Stimulated activated CD4-positive, alpha-beta T cell treated with anti-CD3 and anti-CD28 coated beads, Interleukin-4, amount 100 ng/mL, for 24 hours (primary cell): ENCODE results near the gene ZNF407.

Source experiments
- DNase-seq: peaks from one replicate; pipeline ENCODE4 v3.0.0-alpha.2; 2020

The ZNF407 gene

DNA sequence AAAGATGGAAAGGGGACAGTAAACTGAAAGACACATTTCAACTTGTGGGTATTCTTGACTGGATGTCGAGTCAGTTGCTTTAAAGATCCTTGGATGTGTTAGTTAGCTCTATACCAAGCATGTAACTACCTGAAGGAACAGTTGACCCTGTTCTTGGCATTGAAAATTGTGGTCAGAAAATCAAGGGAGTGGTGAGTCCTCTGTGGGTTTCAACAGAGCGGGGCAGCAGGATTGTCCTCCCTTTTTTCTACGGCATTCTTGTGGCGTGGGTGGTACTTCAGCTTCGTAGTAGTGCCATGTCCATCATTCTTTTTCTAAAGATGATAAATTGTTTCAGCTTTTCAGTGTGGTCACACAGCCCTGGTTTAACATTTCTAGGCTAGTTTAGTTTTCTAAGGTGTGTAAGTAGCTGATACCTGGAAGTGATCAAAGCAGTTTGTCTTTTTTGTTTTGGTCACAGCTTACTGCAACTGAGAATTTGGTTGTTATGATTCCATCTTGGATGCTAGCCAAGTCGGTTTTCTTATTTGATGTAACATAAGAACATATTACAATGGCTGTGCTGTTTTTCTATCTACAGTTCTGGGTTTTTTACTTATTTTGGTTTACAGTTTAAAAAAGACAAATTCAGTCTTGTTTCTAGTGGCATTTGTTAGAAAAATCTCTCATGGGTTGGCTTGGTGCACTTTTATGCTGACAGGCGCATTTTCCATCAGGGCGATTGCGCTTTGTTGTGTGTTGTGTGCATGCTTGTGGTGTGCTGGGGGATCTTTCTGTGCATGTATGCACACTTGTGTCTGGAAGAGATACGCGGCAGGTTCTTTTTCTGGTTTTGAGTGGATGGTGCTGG lies 84.7 kb downstream of the ZNF407 start:
- no peak for DNase-seq

DNA sequence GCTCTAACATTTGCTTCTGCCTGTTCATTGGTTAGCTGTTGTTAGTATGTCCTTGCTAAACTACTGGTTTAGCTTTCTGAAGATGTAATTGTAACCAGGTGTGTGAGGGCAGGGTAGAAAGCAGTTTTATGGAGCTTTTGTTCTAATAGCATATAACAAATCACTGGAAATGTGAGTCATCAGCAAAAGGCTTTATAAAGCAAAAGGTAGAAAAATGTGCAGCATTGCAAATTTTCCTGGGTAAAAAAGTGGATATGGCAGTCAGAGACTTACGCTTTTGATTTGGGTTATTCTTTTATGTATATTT lies 85.3 kb downstream of the ZNF407 start:
- no peak for DNase-seq

DNA sequence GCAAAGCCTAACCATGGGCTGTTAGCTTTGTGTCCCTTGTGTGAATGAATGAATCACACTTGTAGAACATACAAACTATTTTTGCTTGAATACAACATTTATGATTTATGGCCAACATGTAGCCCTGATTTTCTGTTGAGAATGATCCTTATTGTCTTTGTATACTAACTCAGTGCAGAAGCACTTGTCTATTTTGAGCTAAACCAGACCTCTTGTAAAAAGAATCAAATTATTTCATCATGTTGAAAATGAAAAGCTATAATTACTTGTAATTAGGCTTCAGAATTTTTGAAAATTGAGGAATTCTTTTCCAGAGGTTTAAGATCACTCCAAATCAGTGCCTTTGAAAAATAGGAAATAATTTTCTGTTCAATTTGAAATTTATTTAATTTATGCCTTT lies 85.9 kb downstream of the ZNF407 start:
- DNase-seq, result no peak

DNA sequence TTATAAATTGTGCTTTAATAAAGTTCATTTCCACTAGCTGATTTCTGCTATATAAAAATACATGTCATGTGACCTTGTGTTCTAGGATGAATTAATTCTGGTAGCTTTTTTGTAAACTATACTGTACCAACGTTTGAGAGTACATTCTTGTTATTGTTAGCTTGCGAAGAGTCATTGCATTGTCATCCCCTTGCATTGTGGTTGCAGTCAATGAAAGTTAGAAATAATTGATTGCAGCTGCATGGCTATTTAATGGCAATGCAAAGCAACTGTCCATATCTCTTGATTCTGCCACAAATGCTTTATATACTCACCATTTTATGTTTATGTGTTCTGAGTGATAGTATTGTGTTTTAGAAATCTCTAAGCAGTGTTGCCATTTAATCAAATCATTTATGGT lies 91.6 kb downstream of the ZNF407 start:
- no peak for DNase-seq

DNA sequence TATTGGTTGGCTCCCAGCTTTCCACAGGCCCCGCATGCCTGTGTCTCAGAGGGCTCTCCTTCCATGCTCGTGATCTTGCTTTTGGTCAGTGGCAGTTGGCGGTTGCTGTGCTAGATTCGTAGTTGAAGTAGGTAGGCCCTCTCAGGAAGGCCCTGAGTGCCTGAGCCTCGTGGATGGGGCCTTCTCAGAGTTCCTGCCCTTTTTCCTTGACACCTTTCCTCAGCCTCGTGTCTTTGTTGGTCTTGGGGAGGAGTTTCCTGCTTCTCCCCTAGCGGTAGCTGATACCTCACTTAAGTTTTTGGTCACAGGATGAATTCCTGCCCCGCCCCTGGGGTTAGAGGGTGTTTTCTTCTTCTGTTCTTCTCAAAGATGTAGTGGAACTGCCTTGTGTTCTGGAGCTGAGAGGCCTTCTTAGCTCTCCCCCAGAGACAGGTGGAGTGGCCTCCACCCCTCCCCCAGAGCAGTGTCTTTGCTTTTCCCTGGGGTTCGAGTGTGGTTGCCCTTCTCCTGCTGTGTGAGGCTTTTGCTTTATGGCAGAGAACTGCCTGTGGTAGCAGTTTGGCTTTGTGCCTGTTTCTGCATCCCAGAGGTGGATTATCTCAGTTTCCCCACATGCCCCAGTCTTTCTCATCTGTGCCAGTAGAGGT lies 94.8 kb downstream of the ZNF407 start:
- DNase-seq, result no peak

DNA sequence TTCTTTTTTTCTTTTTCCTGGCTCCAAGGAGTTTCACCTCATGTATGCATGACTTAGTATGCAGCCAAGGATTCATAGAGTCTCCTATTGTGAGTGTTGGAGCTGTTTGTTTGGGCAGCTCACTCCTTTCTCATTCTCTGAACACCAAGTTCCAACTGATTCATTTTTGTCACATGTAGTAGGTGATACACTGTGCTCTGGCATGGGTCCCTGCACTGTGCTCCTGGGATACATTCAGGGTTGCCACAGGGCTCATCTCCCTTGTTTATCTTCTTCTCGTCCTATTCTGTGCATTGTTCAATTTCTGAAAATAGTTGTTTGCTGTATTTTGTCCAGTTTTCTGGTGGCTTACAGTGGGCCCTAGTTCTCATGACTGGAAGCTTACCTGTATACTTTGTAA lies 96.8 kb downstream of the ZNF407 start:
- no peak for DNase-seq

DNA sequence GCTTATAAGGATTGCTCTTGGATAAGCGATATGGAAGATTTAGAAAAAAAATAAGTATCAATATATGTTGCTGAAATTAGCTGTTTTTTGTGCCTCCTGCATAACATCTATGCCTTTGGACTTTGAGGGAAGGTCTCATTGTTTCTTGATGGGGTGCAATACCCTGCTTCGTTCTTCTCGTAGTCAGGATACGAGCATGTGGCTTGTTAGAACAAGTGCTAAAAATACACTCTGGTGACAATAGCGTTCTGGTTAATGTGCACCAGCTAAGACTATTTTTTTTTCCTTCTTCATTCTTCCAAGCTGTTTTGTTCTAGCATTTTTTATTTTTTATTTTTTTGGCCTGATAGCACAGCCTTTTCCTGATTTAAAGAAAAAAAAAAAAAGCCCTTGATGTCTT lies 97.5 kb downstream of the ZNF407 start:
- no peak for DNase-seq

DNA sequence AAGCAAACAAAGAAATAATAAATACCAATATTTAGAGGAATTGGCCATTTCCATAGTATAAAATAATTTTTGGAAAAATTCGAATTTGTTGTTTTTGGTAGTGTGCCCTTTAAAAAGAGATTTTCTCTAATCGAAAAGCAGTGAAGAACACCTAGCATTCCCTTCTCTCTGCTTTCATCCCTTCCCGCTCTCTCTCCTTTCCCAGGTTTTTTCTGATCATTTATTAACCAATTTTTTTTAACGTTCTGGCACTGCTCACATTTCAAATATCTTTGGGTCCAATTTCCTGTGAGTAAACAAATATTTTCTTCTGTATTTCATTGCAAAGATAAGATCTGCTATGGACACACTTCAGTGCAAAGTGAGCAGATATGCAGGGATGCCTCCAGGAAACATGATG lies 101.2 kb downstream of the ZNF407 start:
- no peak for DNase-seq

DNA sequence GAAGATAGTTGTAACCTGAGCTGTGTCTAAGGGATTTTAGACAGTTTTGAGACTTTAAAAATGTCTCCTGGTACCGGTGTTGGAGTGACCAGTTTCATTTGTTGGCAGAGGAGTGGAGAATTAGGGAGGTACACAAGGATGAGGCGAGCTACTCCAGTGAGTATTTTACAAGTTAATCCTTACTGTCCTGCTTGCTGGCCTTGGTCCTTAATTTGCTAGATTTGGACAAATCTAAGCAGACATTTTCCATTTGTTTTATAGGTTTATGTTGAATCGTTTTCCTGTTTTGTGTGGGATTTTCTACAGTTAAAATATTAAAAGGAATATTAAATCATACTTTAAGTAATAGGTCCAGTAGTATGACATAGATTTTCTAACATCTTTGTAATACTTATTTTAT lies 101.8 kb downstream of the ZNF407 start:
- no peak for DNase-seq

DNA sequence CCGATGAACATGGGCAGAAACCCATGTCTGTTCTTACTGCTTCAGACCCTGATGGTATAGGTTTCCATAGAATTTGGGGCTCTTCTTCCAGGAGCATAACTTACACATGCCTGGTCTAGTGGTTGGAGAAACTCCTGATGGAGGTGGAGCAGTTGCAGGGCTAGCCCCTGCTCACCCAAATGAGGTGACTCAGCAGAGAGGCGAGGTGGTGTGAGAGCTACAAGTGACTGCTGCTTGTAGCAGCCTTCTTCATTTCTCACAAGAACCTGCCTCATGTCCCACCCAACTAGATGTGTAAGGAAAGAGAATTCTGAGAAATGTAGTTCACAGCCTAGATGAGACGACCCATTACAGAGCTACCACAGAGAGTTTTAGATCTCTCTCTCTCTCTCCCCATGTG lies 105.3 kb downstream of the ZNF407 start:
- DNase-seq, result no peak

DNA sequence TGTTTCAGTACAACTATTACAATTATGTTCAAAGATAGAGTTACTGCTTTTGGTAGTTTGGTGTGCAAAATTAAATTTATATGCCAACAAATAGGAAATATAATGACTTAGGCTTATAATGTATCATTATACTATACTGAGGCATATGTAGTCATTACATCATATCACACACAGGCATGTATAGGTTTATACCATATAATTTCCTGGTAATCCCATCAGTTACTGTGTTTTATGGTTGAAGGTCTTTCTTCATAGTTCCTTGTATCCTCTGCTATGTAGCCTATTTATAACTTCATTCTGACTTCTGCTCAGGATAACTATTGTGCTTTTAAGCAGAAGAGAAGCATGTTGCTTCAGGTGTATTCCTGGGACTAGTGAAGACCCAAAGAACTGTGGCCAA lies 110.5 kb downstream of the ZNF407 start:
- no peak for DNase-seq

DNA sequence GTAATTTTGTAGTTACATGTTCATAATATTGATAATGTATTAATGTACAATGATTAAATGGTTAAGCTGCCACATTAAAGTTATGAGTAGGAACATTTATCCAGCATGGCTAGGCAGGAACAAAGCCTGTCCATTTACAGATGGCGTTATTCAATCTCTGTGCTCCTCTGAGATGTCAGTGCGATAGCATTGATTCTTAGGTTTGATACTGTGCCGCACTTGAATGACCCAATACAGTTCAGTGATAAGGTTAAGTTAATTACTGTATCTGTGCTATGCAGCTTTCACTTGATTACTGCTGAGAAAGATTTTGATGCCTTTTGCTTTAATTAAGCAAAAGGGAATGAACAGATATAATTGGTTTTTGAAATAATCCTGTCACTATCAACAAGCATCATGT lies 111.8 kb downstream of the ZNF407 start:
- no peak for DNase-seq

DNA sequence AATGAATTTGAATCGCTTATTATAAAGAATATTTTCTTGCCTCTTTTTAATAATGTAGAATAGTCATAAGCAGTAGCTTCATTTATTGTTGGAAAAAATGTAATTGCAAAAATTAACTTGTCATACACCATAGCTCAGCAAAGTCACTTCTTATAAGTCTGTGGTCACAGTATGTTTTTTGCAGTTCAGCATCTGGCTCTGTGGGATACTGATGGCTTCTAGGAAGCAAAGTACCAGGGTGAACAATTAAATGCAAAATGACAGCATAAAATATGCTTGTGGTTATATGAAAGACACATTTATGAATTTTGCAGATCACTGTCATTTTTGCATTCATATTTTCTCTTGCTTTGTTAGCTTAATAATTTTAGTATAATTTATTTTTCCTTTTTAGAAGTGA lies 116.5 kb downstream of the ZNF407 start:
- no peak for DNase-seq

DNA sequence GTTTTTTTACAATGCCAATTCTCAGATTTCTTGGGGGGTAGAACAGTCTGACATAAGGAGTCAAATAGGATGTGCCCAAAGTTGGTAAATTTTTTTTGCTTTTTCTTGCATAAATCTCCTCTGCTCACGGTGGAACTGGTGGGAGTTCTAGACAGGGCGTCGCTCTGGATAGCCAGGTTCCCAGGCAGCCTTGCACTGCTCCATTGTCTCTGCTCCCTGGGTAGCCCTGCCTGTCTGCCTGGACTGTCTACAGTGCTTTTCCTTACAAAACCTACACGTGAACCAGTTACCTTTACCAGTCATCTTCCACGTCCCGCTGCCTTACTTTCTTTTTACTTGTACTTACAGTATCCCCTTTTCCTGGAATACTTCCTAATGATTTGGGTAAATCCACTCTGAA lies 117.1 kb downstream of the ZNF407 start:
- DNase-seq, result no peak

DNA sequence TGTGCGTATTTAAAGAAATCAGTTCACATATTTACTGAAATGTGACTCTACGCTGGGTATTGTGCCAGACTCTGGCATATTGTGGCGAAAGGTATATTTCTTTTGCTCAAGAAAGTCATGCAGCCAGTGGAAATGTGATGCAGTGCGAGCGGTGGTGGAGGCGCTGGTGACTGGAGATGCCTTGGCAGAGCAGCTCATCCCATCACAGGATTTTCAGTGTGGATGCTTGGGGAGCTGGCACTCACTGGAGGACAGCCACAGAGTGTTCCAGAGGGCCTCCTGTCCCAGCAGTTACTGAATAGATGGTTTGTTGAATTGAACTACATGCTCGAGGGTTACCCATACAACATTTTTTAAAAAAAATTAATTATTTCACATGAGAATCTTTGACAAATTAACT lies 117.6 kb downstream of the ZNF407 start:
- DNase-seq, result no peak

DNA sequence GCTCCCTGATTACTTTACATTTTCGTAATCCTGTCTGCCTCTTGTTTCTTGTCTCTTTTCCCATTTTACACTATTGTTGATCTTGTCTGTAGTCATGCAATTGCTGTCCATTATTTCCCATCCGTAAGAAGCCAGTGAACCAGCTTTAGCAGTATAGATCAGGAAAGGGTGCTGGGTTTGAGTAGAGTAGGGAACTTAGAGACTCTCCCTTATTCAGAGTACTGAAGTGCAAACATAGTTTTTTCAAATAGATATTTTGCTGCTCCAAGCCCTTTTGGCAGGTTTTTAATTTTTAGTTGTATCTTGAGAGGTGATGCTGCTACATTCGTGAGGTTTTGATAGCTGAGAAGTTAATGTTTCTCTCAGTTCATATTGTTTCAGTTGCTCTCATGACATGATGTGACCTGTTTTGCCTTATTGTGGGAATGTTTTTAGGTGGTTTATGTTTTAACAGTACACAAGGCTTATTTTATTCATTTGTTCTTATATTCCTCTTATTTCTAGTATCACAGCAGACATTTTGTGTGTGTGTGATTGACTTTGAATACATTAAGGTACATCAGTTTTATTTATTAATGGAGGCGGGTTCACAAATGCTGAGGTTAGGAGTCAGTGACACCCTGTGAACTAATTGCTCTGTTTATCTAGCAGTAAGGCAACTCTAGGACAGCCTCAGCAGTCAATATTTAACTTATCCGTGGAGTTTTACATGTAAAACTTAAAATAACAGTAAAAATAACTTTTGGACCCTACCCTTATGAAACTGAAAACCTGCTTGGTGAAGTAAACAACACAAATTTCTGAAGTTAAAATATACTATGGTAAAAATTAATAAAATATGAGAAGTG lies 118.4 kb downstream of the ZNF407 start:
- DNase-seq, result no peak

DNA sequence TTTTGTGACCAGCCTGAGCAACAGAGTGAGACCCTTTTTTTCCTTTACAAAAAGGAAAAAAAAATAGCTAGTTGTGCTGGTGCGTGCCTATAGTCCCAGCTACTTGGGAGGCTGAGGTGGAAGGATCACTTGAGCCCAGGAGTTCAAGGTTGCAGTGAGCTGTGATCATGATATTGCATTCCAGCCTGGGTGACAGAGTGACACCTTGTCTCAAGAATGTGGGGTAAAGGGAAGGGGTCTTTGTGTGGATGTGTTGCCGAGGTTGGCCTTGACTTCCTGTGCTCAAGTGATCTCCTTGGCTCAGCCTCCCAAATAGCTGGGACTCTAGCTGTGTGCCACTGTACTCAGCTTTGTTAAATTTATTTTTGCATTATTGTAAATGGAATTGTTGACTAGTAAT lies 120.6 kb downstream of the ZNF407 start:
- DNase-seq, result no peak

DNA sequence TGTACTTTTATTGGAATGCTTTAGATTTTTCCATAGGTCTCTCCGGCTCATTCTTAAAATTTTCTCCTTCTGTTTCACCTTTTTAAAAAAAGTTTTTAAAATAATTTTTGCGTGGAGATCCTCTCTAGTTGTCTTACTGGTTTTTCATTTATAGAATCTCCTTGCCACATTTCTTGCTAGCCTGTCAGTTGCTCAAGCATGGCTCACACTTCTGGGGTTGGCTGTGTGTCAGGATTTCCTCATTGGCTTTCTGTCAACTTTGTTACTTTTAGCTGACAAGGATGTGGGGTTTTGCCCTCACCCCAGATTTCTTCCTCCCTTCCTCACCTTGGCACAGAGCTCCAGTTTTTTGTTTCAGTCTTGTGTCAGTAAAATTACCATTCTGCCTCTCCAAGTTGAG lies 124.6 kb downstream of the ZNF407 start:
- DNase-seq, result no peak

DNA sequence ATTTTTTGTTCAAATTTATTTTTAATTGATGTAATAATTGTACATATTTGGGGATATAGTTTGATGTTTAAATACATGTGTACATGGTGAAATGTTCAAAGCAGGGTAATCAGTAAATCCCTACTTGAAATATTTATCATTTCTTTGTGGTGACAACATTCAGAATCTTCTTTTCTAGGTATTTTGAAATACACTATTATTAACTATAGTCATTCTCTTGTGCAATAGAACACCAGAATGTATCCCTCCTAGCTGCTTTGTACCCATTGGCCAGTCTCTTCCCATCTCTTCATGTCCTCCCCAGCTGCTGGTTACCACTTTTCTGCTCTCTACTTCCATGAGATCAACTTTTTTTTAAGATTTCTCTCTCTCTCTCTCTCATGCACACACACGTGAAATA lies 126.5 kb downstream of the ZNF407 start:
- no peak for DNase-seq

DNA sequence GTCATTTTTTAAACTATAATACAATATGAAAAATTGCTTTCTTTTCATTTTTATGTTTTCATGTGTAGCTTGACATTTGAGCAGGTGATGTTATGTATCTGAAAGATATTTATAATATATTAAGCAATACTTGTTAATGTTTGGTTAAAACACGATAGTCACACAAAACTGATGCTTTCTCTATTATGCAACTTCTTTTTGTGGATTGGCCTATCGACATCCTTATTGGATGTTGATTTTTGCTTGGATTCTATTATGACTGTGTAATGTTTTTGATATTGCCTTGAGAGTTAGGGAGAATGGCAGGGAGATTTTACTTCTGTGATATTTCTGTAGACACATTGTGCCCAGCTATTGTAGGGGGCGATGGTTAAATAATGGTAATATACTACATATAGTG lies 128.0 kb downstream of the ZNF407 start:
- no peak for DNase-seq

DNA sequence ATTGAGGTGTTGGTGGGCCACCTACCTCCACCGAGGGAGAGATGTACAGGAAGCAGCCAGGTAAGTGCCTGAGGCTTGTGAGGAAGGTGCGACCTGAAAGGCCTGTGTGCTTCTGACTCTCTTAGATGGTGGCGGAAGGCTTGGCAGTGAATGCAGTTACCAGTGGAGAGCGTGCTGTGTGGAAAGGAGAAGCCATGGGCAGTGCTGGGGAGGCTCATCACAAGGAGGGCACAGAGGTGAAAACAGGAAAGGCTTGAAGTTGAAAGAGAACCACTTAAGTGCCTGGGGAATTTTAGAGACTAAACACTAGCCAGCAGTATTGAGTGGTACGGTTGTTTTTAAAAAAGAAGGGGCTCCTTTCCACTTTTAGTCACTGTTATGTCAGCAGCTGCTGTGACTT lies 130.9 kb downstream of the ZNF407 start:
- no peak for DNase-seq

DNA sequence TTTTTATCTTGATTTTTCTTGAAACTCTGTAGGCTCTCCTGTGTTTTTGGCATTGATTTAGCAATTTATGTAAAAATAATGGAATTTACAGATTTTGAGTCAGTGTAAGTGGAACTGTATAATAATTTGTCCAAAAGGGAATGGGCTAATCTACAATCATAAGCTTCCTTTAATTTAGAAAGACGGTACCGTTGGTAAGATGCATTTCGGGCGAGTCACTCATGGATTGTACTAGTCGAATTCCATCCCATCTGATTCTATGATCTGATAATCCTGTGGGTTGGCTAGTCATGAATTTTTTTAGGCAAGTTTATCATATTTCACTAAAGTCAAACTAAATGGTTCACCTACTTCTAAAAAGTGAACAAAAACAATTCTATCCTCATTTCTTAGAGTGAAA lies 133.4 kb downstream of the ZNF407 start:
- DNase-seq, result no peak

DNA sequence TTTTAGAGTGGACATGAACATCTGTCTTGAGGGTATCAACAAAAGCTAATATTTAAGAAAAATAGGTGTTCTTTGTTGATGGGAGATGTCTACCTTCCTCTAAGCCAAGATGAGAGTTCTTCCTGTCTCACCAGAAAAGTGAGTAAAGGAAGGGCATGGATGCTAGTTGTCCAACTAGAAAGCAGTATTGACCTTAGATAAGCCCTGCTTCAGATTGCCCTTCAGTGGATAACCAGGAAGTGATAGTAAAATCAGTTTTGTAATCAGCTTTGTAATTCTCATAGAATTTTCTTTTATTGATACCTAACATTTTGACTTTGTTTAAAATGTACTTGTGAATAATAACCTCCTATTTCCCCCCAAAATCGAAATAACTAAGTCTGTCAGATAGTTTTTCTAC lies 134.7 kb downstream of the ZNF407 start:
- no peak for DNase-seq

DNA sequence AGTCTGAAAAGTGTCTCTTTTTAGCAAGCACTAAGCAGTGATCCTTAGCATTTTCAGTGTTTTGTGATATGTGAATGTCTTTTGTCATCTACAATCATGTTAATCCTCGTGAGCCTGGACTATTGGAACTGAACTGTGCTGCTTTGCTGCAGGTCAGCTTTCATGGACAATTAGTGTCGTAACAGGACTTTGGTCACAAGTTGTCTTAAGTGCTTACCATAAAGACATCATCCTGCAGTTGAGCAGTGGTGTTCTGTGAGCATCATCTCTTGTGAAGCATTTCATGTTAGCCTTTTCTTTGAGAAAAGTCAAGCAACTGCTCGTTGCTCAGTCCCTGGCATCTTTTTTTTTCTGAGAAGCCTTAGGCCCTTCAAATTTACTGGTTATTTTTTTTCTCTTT lies 135.9 kb downstream of the ZNF407 start:
- no peak for DNase-seq
